ENCODE results near the gene TAS2R8.
"Not testable (repeated sequence)": the region's sequence is repeated elsewhere in the genome, so short reads cannot be mapped to it uniquely, and the experiment has no call there.

The TAS2R8 gene

GRCh38 chr12:10807186-10807585, at the start of gene TAS2R8:
Gene TAS2R8 (minus strand): TSS chr12:10807286. CDS start chr12:10806980, 306 bp downstream.
- DNase-seq (ENCODE audit: low read depth), result no peak

GRCh38 chr12:10855807-10856206, 48.7 kb upstream of the TAS2R8 start:
- no peak for DNase-seq (ENCODE audit: low read depth)

GRCh38 chr12:10853776-10854175, 46.7 kb upstream of the TAS2R8 start:
- no peak for DNase-seq (ENCODE audit: low read depth)

- DNase-seq (ENCODE audit: low read depth), result no peak
These were observed 44.3 kb upstream of the TAS2R8 start for GRCh38 chr12:10851243-10851858.

- DNase-seq (ENCODE audit: low read depth), result no peak
These were observed 42.4 kb upstream of the TAS2R8 start, which contains the start of gene PRR4 for GRCh38 chr12:10849425-10849878. Gene PRR4 (minus strand): TSS chr12:10849475. CDS start chr12:10849437, 38 bp downstream.

- no peak for DNase-seq (ENCODE audit: low read depth)
These were observed 40.7 kb upstream of the TAS2R8 start for GRCh38 chr12:10847744-10848143.

- DNase-seq (ENCODE audit: low read depth), result no peak
These were observed 35.8 kb upstream of the TAS2R8 start for GRCh38 chr12:10842862-10843261.

- no peak for DNase-seq (ENCODE audit: low read depth)
These were observed 31.4 kb upstream of the TAS2R8 start for GRCh38 chr12:10838461-10838860.

- DNase-seq (ENCODE audit: low read depth), result no peak
These were observed 22.9 kb upstream of the TAS2R8 start for GRCh38 chr12:10829994-10830393.

- DNase-seq (ENCODE audit: low read depth), result no peak
These were observed 19.2 kb upstream of the TAS2R8 start, which contains the start of gene TAS2R10 for GRCh38 chr12:10826258-10826657. Gene TAS2R10 (minus strand): TSS chr12:10826358. CDS start chr12:10826269, 89 bp downstream.

- no peak for DNase-seq (ENCODE audit: low read depth)
These were observed 17.9 kb upstream of the TAS2R8 start for GRCh38 chr12:10824957-10825356.

GRCh38 chr12:10811883-10812536, 4.9 kb upstream of the TAS2R8 start:
- DNase-seq (ENCODE audit: low read depth), result no peak

GRCh38 chr12:10810068-10810467, 3.0 kb upstream of the TAS2R8 start, which contains the start of gene TAS2R9:
Gene TAS2R9 (minus strand): TSS chr12:10810168. CDS start chr12:10810075, 93 bp downstream.
- no peak for DNase-seq (ENCODE audit: low read depth)

GRCh38 chr12:10802587-10802986, 4.5 kb downstream of the TAS2R8 start, which contains the start of gene TAS2R7:
Gene TAS2R7 (minus strand): TSS chr12:10802627. CDS start chr12:10802570, 57 bp downstream.
- DNase-seq (ENCODE audit: low read depth), result no peak

GRCh38 chr12:10801741-10802140, 5.3 kb downstream of the TAS2R8 start:
- no peak for DNase-seq (ENCODE audit: low read depth)

- no peak for DNase-seq (ENCODE audit: low read depth)
These were observed 12.9 kb downstream of the TAS2R8 start for GRCh38 chr12:10794222-10794621.

- not testable (repeated sequence) for DNase-seq (ENCODE audit: low read depth)
These were observed 15.3 kb downstream of the TAS2R8 start for GRCh38 chr12:10791769-10792168.

GRCh38 chr12:10783252-10783651, 23.8 kb downstream of the TAS2R8 start:
- no peak for DNase-seq (ENCODE audit: low read depth)

GRCh38 chr12:10779103-10779502, 28.0 kb downstream of the TAS2R8 start:
- DNase-seq (ENCODE audit: low read depth), result no peak

- DNase-seq (ENCODE audit: low read depth), result no peak
These were observed 35.9 kb downstream of the TAS2R8 start for GRCh38 chr12:10771132-10771733.

GRCh38 chr12:10759657-10760056, 47.4 kb downstream of the TAS2R8 start:
- DNase-seq (ENCODE audit: low read depth), result no peak

- no peak for DNase-seq (ENCODE audit: low read depth)
These were observed 50.9 kb downstream of the TAS2R8 start for GRCh38 chr12:10756194-10756593.

Measured in activated T-helper 9 cell treated with anti-CD3 and anti-CD28 coated beads, Interleukin-2, amount 50 U/mL, for 16 hours (primary cell).